ENCODE measurements around the gene LILRB5. TPM values are rescaled to one million over a fixed set of nuclear protein-coding genes. Genes with fewer than 3 reads are reported as not detected.
"Not testable (repeated sequence)": the region's sequence is repeated elsewhere in the genome, so short reads cannot be mapped to it uniquely, and the experiment has no call there.

The LILRB5 gene
- total and polyA plus RNA-seq, 3 donors from 2014 or later = 1.9 to 8.7 (median 4.4) TPM

DNA sequence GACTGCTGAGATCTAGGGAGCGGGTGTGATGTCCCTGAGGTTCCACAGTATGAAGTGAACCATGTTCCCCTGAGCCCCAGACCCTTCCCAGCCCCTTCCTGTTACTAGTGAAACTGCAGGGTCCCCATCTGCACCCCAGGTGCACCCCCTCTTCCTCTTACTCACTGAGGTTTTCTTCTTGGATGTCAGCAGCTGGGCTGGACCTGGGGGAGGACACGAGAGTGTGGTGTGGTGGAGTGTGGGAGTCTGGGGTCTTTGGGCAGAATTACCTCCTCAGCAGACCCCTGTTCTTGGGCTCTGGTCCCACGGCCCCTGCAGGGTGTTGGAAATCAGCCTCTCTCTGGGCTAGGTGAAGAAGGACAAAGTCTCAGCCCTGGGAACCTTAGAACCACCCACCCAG is 11.1 kb downstream of the LILRB5 start:
- Histone ChIP-seq H3K9me3 (no peaks in the 10 kb centered on the region), H3K27ac (no peak overlapping the region), H3K36me3 (ENCODE audit: low read depth, missing control alignments) (no peaks in the 10 kb centered on the region), H3K4me1 (no peaks in the 10 kb centered on the region), H3K4me3 (no peak overlapping the region), H3K27me3 (no peaks in the 10 kb centered on the region)
- intact Hi-C loops (cut with DNase I; ENCODE audit: low total_unique reads) = no loop called here
- TF ChIP-seq POLR2A (IDR thresholded peaks at IDR 0.05) = no peak
- TF ChIP-seq, protein P1, sequence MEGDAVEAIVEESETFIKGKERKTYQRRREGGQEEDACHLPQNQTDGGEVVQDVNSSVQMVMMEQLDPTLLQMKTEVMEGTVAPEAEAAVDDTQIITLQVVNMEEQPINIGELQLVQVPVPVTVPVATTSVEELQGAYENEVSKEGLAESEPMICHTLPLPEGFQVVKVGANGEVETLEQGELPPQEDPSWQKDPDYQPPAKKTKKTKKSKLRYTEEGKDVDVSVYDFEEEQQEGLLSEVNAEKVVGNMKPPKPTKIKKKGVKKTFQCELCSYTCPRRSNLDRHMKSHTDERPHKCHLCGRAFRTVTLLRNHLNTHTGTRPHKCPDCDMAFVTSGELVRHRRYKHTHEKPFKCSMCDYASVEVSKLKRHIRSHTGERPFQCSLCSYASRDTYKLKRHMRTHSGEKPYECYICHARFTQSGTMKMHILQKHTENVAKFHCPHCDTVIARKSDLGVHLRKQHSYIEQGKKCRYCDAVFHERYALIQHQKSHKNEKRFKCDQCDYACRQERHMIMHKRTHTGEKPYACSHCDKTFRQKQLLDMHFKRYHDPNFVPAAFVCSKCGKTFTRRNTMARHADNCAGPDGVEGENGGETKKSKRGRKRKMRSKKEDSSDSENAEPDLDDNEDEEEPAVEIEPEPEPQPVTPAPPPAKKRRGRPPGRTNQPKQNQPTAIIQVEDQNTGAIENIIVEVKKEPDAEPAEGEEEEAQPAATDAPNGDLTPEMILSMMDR (IDR thresholded peaks at IDR 0.05) = no peak
- DNase-seq = no peak
- WGBS, 2 donors = 52 to 68% methylated on average over 3 of the region's 3 CpGs

DNA sequence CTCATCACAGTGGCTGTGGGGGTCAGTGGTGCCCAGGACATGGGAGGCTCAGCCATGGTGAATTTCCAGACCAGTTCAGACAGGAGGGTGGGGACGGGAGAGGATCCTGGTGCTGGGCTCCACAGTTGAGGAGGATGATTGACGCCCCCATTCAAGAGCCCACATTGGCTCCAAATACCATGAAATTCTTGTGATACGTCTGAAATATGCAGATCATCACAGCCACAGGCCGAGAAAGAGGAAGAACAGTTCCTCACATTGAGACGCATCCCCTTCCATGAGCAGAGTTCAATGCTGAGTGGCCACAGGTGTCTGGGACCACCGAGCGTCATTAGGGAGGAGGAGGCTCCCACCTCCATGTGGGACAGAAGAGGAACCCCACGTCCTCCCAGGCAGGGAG is 13.3 kb downstream of the LILRB5 start:
- intact Hi-C loops (cut with DNase I; ENCODE audit: low total_unique reads); H3K9me3 ChIP-seq; H3K27ac ChIP-seq; H3K4me3 ChIP-seq; H3K36me3 ChIP-seq (ENCODE audit: low read depth, missing control alignments); DNase-seq; H3K27me3 ChIP-seq; H3K4me1 ChIP-seq: not testable (repeated sequence)
- no CpG with 5 or more reads among the region's 8 CpGs for WGBS, 2 donors

DNA sequence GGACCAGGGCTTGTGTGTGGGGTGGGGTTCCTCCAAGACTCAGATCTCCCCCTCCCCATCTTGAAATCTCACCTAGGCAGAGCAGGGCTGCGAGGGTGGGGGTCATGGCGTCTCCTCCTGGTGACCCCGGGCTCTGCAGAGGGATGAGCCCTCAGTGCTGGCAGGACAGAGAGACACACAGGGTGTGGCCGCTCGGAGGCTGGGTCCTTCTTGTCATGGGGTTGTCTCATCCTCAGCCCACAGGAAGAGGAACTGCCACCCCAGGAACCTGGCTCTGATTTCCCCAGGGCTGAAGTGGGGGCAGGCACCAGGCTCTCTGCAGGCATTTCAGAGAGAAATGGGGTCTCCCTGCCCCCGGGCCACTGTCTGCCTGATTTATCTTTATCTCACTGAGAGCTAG is 14.4 kb downstream of the LILRB5 start, which contains the start of gene LILRA6:
LILRA6 (minus strand) TSS at position 145 of the 400 bp plus-strand sequence.
- DNase-seq; H3K27me3 ChIP-seq; H3K27ac ChIP-seq; H3K4me3 ChIP-seq; H3K4me1 ChIP-seq; H3K9me3 ChIP-seq; intact Hi-C loops (cut with DNase I; ENCODE audit: low total_unique reads); H3K36me3 ChIP-seq (ENCODE audit: low read depth, missing control alignments): not testable (repeated sequence)
- 82% methylated on average over 3 of the region's 6 CpGs; no CpG with 5 or more reads in 1 of the 2 donors for WGBS, 2 donors

DNA sequence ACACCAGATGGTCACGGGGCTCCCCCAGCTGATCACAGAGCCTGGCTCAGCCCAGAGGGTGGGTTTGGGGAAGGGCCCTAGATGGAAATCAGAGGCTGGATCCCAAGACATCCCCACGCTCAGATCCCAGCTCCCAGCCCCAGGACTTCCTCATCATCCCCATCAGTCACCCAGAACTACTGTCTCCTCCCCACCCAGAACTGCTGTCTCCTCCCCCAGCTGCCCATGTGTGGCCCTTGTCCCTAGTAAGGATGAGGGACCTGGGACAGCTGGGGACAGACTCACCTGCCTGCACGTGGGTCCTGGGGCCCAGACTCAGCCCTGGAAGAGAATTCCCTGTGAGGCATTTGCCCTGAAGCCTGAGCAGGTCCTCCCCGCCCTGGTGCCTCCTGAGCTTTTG is 14.8 kb downstream of the LILRB5 start:
- H3K4me3 ChIP-seq; H3K36me3 ChIP-seq (ENCODE audit: low read depth, missing control alignments); H3K27ac ChIP-seq; H3K4me1 ChIP-seq; DNase-seq; intact Hi-C loops (cut with DNase I; ENCODE audit: low total_unique reads); H3K9me3 ChIP-seq; H3K27me3 ChIP-seq: not testable (repeated sequence)
- WGBS, 2 donors = no CpG with 5 or more reads among the region's 4 CpGs

DNA sequence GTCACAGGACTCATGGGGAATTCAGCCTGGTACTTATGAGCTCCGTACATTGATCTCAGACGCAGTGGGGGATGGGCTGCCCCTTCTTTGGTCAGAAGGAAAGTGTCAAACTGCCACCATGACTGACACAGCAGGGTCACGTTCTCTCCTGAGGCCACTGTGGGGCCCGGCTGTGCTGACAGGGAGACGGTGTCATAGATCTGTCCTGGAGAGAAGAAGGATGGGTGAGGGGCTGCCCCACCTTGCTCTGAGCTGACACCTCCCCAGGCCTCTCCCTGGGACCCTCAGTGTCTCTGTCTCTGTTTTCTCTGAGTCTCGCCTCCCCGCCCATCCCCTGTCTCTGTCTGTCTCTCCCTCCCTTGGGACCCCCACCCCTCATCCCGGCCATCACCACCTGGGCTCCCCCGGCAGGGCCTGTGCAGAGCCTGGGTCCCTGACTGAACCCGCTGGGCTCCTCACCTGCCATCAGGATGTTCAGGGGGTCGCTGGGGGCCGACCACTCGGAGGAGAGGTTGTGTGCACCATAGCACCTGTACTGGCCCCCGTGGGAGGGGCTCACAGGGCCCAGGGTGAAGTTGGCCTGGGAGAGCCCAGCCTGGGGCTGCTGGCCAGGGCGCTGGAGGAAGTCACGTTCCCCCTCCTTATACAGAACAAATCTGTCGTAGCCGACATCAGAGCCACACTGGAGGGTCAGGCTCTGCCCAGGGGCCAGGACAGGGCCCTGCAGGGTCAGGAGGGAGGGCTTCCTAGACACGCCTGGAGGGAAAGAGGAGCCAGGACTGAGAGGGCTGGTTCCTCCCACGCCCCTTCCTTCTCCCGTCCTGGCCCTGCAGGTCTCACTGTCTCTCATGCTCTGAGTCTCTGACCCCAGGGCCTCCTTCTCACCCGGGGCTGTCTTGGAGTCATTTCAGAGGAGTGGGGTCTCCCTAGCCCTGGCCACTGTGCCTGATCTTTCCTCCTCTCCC is 16.4 kb downstream of the LILRB5 start:
- H3K4me3 ChIP-seq; intact Hi-C loops (cut with DNase I; ENCODE audit: low total_unique reads); DNase-seq; H3K9me3 ChIP-seq; H3K27me3 ChIP-seq; H3K36me3 ChIP-seq (ENCODE audit: low read depth, missing control alignments); H3K27ac ChIP-seq; H3K4me1 ChIP-seq: not testable (repeated sequence)
- 62 to 78% methylated on average over 11 to 14 of the region's 22 CpGs for WGBS, 2 donors

DNA sequence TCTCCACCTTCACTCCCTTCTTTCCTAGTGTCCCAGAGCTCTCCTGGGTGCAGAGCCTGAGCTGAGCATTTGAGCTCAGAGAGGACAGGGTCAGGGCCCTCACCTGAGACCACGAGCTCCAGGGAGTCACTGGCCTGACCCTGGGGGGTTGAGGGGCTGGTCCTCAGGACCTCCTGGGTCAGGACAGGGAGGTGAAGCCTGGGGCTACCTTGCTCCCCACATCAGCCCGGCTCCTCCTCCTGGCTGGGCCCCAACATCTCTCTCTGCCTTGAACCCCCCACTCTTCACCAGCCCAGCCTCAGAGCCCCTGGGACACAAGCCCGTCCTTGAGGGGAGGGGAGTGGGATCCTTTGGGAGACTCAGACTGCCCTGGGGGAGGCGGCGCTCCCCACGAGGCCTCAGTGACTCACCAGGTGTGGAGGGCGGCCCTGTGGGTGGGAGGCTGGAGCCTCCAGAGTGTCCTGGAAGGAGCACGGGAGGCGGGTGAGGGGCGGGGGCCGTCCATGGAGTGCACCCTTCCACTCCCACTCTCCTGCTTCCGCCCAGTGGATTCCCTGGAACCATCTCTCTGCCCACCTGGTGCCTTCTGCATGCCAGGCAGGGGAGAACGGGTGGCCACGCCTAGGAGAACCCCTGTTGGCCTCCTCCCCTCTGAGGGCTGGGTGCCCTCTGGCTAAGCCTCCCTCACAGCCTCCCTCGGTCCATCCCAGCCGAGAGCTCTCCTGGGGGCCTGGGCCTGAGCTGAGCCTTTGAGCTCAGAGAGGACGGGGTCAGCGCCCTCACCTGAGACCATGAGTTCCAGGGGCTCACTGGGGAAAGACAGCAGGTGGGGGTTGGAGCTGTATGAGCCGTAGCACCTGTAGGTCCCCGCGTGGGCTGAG is 17.3 kb downstream of the LILRB5 start:
- intact Hi-C loops (cut with DNase I; ENCODE audit: low total_unique reads); H3K4me3 ChIP-seq; H3K27ac ChIP-seq; DNase-seq; H3K4me1 ChIP-seq; H3K36me3 ChIP-seq (ENCODE audit: low read depth, missing control alignments); H3K27me3 ChIP-seq; H3K9me3 ChIP-seq: not testable (repeated sequence)
- 68 to 82% methylated on average over 6 of the region's 21 CpGs for WGBS, 2 donors

DNA sequence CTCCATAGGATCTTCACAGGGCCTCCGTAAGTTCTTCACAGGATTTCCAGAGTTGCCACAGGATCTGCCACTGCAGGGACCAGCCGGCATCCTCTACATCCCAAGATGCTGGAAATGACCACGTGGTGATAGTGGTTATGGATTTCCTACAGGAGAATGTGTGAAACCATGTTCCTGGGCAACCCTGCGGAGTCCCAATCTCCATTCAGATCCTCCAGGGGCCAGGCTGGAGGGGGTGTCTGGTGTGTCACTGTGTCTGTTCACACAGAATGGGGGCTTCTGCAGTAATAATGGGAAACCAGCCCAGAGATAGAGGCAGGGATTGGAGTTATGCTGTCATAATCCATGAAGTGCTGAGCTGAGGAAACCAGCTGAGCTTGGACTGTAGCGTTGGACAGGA is 23.1 kb downstream of the LILRB5 start:
- DNase-seq = no peak
- WGBS, 2 donors = 36 to 76% methylated on average over 5 of the region's 5 CpGs
- Histone ChIP-seq H3K9me3 (no peaks in the 10 kb centered on the region), H3K27ac (no peak overlapping the region), H3K36me3 (ENCODE audit: low read depth, missing control alignments) (no peaks in the 10 kb centered on the region), H3K4me3 (no peak overlapping the region), H3K27me3 (no peaks in the 10 kb centered on the region), H3K4me1 (no peaks in the 10 kb centered on the region)
- TF ChIP-seq, protein P1 (IDR thresholded peaks at IDR 0.05) = no peak
- no peak for TF ChIP-seq POLR2A (IDR thresholded peaks at IDR 0.05)
- intact Hi-C loops (cut with DNase I; ENCODE audit: low total_unique reads) = no loop called here
